HG02852 (cell line): ENCODE measurements around the gene ANKRD16.

Source experiments
- ATAC-seq: cut with Tn5 transposase; IDR thresholded peaks from one replicate; pipeline ENCODE4 v1.9.1; 2021; ENCODE audit warnings: mild to moderate bottlenecking, moderate library complexity; ENCODE audit not compliant: unreplicated experiment

Gene ANKRD16

GRCh38 chr10:5904227-5904626 lies 14.5 kb upstream of the ANKRD16 start:
- peak; percentile 96 for ATAC-seq

- ATAC-seq, result no peak
Measured at GRCh38 chr10:5903563-5903962, 13.9 kb upstream of the ANKRD16 start.

GRCh38 chr10:5902511-5903274 lies 13.0 kb upstream of the ANKRD16 start:
- no peak for ATAC-seq

- ATAC-seq, result no peak
Measured at GRCh38 chr10:5900247-5900646, 10.6 kb upstream of the ANKRD16 start.

- no peak for ATAC-seq
Measured at GRCh38 chr10:5898163-5898562, 8.5 kb upstream of the ANKRD16 start.

- ATAC-seq, result no peak
Measured at GRCh38 chr10:5897504-5897903, 7.8 kb upstream of the ANKRD16 start.

- ATAC-seq, result no peak
Measured at GRCh38 chr10:5897053-5897340, 7.3 kb upstream of the ANKRD16 start.

- peak; percentile 19 for ATAC-seq
Measured at GRCh38 chr10:5896208-5897052, 6.7 kb upstream of the ANKRD16 start.

GRCh38 chr10:5895804-5896203 lies 6.1 kb upstream of the ANKRD16 start:
- ATAC-seq, result peak; percentile 77

GRCh38 chr10:5895365-5895764 lies 5.7 kb upstream of the ANKRD16 start:
- no peak for ATAC-seq

GRCh38 chr10:5894873-5895272 lies 5.2 kb upstream of the ANKRD16 start:
- no peak for ATAC-seq

- ATAC-seq, result no peak
Measured at GRCh38 chr10:5894403-5894802, 4.7 kb upstream of the ANKRD16 start.

- ATAC-seq, result no peak
Measured at GRCh38 chr10:5893321-5893720, 3.6 kb upstream of the ANKRD16 start.

GRCh38 chr10:5892007-5892406 lies 2.3 kb upstream of the ANKRD16 start:
- no peak for ATAC-seq

GRCh38 chr10:5891009-5891408 lies 1.3 kb upstream of the ANKRD16 start:
- ATAC-seq, result no peak

GRCh38 chr10:5890452-5890915 lies 791 bp upstream of the ANKRD16 start:
- peak; percentile 2 for ATAC-seq

- peak; percentile 35 for ATAC-seq
Measured at GRCh38 chr10:5888843-5889623, 660 bp downstream of the ANKRD16 start.

GRCh38 chr10:5888351-5888750 lies 1.3 kb downstream of the ANKRD16 start:
- no peak for ATAC-seq

- ATAC-seq, result no peak
Measured at GRCh38 chr10:5887641-5888040, 2.1 kb downstream of the ANKRD16 start.

GRCh38 chr10:5887029-5887428 lies 2.7 kb downstream of the ANKRD16 start:
- no peak for ATAC-seq

GRCh38 chr10:5885619-5886018 lies 4.1 kb downstream of the ANKRD16 start:
- ATAC-seq, result no peak
